ENCODE measurements around the gene ADRB1.

Gene ADRB1

GRCh38 chr10:114043532-114044246, at the start of gene ADRB1:
TSS of gene ADRB1 (plus strand) at chr10:114043866. CDS start at chr10:114044133, 267 bp downstream.
- DNase-seq: peak; percentile 19

GRCh38 chr10:113995201-113995600, 48.5 kb upstream of the ADRB1 start:
- no peak for DNase-seq

- no peak for DNase-seq
These were observed 46.2 kb upstream of the ADRB1 start for GRCh38 chr10:113997428-113997827.

GRCh38 chr10:113999531-113999930, 44.1 kb upstream of the ADRB1 start:
- DNase-seq: no peak

GRCh38 chr10:114000457-114001010, 43.1 kb upstream of the ADRB1 start:
- DNase-seq: no peak

GRCh38 chr10:114002422-114002821, 41.2 kb upstream of the ADRB1 start:
- DNase-seq: no peak

- no peak for DNase-seq
These were observed 40.3 kb upstream of the ADRB1 start for GRCh38 chr10:114003161-114003941.

- DNase-seq: no peak
These were observed 34.2 kb upstream of the ADRB1 start for GRCh38 chr10:114009281-114009996.

GRCh38 chr10:114010316-114010715, 33.4 kb upstream of the ADRB1 start:
- no peak for DNase-seq

- DNase-seq: no peak
These were observed 31.0 kb upstream of the ADRB1 start for GRCh38 chr10:114012650-114013049.

GRCh38 chr10:114015708-114016107, 28.0 kb upstream of the ADRB1 start:
- DNase-seq: no peak

GRCh38 chr10:114017271-114017670, 26.4 kb upstream of the ADRB1 start:
- DNase-seq: no peak

GRCh38 chr10:114017873-114018272, 25.8 kb upstream of the ADRB1 start:
- no peak for DNase-seq

- no peak for DNase-seq
These were observed 24.4 kb upstream of the ADRB1 start for GRCh38 chr10:114019226-114019625.

- DNase-seq: no peak
These were observed 22.5 kb upstream of the ADRB1 start for GRCh38 chr10:114021154-114021553.

GRCh38 chr10:114021717-114022680, 21.7 kb upstream of the ADRB1 start:
- no peak for DNase-seq

GRCh38 chr10:114022766-114023597, 20.7 kb upstream of the ADRB1 start:
- DNase-seq: no peak

- DNase-seq: no peak
These were observed 18.6 kb upstream of the ADRB1 start for GRCh38 chr10:114024876-114025610.

- no peak for DNase-seq
These were observed 18.0 kb upstream of the ADRB1 start for GRCh38 chr10:114025611-114026130.

Data from activated naive CD4-positive, alpha-beta T cell treated with Interleukin-2 at 50 U/mL for 16 hours (primary cell).